NCI-H2029 treated with DMSO at 0.1 percent for 48 hours (cell line): ENCODE measurements around the gene LAMB3.
"Not testable (repeated sequence)": the region's sequence is repeated elsewhere in the genome, so short reads cannot be mapped to it uniquely, and the experiment has no call there.

ENCODE experiments used
- DNase-seq: peaks from one replicate; lab custom pipeline; 2025; lab: John Stamatoyannopoulos, UW

Gene LAMB3

DNA sequence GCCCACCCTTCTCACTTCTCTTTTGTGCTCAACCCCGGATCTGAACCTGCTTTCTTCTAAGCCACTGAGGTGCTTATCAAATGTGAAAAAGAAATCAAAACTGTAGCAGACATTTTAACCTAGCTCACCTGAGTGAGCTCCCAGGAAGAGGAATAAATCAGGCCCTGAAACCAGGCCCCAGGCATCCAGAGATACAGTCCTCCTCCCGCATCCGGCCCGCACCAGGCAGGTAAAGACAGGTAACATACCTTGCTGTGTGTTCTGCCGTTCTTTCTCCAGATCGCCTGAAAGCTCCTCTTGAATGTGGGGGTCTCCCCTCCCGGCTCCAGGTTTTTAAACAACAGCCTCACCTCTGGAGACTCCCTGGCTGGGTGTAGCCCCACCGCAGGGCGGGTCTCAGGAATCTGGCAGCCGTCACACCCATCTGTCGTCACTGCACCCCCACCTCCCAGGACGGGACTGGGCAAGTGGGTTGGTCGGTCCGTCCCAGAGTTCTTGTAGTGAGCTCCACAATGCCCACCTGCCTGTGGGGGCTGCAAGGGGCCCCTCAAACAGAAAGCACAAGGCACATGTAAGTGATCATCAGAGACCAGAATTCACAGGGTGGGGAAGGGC, at the start of gene LAMB3:
Gene LAMB3 (minus strand): TSS at position 305 of the 615 bp plus-strand sequence. CDS start 1,481 bp downstream, outside the sequence.
- no peak for DNase-seq

DNA sequence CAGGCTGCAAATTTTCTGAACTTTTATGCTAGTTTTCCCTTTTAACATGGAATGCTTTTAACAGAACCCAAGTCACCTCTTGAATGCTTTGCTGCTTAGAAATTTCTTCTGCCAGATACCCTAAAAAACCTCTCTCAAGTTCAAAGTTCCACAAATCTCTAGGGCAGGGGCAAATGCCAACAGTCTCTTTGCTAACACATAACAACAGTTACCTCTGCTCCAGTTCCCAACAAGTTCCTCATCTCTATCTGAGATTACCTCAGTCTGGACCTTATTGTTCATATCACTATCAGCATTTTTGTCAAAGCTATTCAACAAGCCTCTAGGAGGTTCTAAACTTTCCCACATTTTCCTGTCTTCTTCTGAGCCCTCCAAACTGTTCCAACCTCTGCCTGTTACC, 48.5 kb upstream of the LAMB3 start:
- not testable (repeated sequence) for DNase-seq

DNA sequence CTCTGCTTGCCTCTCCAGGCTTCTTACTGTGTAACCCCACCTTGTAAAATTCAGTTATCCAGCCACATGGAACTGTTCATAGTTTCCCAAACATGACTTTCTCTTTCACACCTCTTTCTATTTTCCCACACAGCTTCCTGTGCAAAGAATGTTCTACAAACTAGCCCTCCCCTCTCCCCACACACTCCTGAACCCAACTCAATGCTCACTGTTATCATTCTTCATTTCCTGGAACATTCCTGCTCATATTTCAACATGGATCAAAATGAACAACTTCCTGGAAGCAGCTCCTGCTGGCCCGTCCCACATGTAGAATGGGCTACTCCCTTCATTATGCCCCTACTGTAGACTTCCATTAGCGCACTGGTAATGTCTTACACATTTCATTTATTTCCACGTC, 44.9 kb upstream of the LAMB3 start:
- DNase-seq: no peak

DNA sequence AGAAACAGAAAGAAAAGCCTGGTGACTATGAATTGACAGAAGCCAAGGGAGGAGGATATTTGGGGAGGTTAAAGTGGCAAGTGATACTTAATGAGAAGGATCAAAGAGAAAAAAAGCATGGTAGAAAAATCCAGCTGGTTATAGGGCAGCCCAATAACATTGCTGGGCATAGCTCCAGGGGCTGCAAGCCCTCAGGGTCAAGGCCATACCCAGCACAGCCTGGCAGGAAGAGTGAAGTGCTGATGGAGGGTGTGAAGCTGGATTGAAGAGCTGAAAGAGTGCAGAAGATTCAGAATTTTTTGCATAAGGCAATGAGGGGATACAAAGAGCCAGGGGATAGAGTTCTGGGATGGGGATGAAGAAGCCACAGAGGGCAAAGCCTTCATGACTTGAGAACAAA, 44.4 kb upstream of the LAMB3 start:
- DNase-seq: no peak

DNA sequence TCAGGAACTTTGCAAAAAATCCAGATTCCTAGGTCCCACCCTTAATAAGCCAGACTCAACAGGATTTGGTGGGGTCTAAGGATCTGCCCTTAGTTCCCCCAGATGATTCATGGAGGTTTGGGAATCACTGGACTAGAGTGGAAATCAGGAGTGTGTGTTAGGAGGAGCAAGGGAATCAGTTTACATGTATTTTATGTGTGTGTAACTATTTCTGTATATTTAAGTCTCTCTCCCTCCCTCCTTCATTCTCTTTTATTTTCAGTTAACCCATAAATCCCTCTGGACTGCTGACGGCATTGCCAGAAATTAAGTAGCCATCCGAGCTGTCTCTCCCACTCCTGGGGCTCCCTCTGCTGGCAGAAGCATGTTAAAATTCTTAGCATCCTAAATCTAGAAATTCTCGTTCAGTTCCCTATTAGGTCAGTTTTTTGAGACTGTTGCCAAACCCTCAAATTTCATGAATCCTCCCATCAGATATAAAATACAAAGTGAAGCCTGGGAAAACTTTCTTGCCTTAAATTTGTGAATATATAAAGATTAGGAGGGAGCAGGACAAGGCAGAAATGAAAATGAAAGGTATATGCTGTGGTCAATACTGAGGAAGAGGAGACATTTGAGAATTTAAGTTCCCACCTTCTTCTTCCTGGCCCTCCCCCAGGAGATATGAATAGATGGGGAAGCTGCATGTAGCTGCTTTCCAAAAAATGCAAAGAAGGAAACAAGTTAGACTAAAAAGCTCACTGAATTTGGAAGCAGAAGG, 40.7 kb upstream of the LAMB3 start:
- no peak for DNase-seq

DNA sequence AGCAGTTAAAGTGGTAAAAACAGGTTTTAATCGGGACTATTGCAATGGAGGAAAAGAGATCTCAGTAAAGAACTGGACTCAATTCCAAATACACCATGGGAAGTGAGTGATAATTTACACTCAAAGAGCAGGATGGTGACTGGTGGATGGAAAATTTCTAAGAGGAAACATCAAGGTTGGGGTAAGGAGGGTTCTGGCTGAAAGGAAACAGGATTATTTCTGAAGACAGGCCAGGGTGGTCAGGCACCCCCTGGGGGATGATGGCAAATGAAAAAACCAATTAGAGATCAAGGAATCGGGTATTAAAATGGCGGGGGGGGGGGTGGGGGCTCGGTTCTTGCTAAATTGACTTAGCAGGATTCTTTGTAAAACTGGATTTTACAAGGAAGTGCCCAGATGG, 40.1 kb upstream of the LAMB3 start:
- no peak for DNase-seq

DNA sequence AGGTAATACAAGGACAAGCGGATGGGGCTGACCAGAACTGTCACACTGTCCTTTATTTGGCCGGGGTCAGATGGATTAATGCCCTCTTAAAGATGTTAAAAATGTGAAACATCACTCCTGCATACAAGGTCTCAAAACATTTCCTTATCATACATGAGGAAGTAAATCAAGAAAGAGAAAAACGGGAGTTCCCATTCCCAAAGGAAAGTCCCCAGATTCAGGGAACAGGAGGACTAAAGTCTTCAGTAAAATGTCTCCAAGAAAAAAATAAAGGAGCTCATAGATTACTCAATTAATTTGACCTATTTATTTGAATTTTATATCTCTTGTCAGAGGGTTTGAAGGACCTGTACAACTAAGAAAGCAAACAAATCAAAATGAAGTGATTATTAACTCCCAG, 39.0 kb upstream of the LAMB3 start:
- no peak for DNase-seq

DNA sequence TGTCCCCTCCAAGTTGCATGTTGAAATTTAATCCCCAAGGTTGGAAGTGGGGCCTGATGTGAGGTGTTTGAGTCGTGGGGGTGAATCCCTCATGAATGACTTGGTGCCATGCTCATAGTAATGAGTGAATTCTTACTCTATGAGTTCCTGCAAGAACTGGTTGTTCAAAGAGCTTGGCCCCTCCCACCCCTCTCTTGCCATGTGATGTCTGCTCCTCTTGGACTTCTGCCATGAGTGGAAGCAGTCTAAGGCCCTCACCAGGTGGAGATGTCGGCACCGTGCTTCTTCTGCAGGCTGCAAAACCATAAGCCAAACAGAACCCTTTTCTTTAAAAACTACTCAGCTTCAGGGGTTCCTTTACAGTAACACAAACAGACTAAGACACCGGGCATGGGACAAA, 37.3 kb upstream of the LAMB3 start:
- DNase-seq: no peak

DNA sequence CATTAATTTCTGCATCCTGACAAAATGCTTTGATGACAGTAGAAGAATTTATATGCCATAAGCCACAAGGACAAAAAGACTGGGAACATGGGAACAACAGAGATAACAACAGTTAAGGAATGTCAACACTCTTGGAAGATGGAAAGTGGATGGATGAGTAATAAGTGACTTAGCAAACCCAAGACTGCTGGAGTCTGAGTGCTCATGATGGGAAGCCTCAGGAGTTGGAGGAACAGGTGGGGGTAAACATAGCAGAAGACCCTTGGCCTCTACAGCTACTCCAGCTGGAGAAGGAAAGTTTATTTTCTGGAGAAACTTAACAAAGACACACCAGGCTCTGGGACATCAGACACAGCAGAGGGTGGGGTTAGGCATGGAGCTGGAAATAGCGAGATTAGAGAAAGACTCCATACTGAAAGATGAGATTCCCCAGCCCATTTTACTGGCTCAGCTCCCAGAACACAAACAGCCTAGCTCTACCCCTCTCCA, 36.6 kb upstream of the LAMB3 start:
- DNase-seq: no peak

DNA sequence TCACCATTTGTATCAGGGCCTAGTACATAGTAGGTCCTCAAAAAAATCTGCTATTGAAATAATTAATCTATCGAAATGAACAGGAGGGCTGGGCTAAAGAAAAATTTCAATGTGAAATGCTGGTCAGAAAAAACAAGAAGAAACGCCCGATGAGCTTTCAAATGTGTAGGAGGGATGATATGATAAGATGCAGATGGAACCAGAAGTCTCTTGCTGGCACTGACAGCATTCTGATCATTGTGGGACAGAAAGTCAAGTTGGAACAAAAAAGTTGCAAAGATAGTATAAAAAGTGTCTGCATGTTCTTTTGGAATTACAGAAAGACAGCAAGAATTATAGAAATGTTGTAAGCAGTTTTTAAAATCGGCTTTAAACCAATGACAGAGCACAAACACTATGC, 34.1 kb upstream of the LAMB3 start:
- no peak for DNase-seq

DNA sequence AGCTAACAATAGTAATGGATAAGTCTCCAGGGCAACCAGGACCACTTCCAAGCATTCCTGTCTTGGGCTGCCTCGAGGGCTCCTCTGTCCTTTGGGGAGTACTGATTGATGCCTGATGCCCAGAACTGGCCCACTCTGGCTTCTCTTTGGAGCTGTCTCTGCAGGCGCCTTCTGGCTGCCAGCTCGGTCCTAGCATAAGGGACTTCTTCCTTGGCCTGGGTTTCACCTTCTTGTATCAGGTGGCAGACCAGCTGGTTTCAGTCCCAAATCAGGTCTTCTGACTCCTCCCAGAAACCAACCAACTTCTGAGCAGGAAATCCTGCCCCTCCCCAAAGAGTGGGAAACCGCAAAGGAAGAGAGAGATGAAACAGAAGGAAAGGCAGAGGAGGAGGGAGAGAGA, 33.6 kb upstream of the LAMB3 start:
- DNase-seq: no peak

DNA sequence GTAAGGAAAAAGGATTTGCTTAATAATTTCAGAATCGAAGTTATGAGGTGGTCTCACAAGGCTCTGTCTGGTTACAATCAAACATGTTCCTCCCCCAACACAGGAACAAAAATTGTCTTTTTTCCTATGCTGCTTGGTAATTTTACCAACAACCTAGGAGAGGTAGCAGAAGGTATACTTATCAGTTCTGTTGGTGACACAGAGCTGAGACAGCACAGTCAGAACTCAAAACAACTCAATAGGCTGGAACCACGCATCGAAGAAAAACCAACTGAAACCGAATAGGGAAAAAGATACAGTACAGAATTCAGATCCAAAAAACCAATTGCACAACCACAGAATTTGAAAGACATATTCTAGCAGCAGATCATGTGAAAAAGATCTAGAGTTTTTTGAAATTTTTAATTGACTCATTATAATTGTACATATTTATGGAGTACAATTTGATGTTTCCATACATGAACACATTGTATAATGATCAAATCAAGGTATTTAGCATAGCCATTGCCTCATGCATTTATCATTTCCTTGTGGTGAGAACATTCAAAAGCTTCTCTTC, 26.8 kb upstream of the LAMB3 start:
- DNase-seq: no peak

DNA sequence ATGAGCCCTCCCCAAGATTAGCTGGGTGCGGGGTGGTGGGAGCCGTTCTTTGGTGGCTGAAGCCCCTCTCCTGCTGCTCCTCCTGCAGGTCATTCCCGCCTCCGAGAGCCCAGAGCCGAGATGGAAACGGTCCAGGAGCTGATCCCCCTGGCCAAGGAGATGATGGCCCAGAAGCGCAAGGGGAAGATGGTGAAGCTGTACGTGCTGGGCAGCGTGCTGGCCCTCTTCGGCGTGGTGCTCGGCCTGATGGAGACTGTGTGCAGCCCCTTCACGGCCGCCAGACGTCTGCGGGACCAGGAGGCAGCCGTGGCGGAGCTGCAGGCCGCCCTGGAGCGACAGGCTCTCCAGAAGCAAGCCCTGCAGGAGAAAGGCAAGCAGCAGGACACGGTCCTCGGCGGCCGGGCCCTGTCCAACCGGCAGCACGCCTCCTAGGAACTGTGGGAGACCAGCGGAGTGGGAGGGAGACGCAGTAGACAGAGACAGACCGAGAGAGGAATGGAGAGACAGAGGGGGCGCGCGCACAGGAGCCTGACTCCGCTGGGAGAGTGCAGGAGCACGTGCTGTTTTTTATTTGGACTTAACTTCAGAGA, 23.4 kb upstream of the LAMB3 start:
- DNase-seq: no peak

DNA sequence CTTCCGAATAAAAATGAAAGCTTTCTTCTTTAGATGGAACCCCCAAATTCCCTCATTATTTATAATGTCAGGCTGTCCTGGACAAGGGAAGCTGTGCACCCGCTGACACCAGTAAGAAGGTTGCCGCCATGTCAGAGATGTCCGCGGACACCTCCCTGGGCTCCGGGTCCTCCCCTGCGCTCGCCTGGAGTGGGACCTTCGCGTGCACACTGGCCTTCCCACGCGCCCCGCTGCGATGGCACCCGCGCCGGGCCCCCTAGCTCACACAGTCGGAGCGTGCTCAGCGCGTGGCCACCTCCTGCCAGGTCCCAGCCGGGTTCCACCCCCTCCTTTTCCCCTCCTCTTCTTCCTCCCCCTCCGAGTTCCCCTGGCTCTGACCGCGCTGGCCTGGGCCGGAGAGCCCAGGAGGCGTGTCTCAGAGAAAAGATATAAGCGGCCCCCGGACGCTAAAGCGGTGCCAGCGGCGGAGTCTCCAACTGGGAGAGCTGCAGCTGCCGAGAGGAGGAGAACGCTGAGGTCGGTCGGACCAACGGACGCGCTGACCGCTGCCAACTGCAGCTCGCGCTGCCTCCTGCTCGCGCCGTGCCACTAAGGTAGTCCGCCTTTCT, 22.8 kb upstream of the LAMB3 start, which contains the start of gene G0S2:
Gene G0S2 (plus strand): TSS at position 456 of the 608 bp plus-strand sequence. CDS start 273 bp downstream, outside the sequence.
- no peak for DNase-seq

DNA sequence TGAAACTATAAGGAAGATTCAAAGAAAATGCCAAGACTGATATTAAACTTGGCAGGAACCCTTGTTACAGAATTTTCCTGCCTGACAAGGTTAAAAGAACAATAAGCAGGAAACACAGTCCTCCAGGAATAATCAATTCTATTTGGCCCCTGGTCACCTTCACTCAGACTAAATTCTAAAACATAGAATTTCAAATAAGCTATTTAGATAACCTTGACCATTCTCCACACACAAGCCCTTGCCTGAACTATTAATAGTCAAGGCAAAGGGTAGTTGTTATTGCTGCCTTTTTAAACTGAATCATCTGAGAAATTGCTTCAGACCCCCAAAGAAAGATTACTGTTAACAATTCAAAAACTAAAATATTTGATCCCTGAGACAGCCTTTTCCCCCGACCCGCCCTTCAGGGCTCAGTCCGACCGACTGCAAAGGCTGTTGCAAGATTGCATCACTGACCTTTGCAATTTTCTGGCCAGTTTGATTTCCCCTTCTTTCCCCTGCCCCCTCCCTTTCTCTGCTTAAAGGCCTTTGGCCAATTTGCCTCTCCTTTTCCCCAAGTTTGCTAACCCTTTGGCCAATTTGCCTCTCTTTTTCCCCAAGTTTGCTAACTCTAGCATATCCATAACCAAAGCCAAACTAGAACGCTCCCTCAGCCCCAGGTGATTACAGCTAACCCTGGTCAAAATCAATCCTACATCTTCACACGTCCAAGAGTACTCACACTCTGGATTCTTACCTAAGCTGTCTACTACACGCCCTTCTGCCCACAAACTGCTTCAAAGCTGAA, 21.6 kb upstream of the LAMB3 start:
- DNase-seq: no peak

DNA sequence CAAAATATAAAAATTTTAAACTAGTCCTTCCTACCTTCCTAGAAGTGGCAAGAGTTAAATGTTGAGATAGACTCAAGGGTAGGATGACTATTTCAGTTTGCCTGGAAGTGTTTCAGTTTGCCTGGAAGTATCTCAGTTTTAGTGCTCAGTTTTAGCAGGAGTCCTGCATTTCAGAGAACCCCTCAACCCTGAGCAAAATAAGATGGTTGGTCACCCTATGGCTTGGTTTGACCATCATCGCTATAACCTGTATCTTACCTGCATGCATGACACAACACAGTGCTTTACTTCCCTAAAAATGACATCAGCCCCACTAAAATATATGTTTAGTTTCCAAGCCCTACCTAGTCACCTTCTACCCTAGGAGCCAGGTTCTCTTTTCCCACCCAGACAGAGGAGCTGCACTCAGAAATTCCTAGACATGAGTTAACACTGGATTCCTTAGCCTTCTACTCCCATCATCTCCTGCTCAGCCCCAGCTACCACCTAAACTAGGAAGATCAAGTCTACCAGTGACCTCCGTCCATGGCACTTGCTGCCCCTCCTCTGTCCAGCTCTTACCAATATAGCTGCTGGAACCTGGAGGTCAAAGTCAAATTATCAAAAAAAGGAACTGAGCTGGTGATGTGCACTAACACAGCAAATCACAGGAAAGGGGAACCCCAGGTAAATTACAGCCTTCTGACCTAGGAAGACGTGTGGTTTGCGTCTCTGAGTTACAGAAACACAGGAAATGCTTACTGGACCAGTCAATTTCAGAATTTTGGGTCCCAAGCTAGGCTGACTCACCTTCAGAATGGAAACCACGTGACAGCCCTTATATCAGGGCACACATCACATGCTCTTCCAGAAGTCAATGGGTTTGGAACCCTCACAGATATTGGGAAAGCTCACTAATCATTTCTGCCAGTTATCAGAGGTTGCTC, 20.7 kb upstream of the LAMB3 start:
- no peak for DNase-seq

DNA sequence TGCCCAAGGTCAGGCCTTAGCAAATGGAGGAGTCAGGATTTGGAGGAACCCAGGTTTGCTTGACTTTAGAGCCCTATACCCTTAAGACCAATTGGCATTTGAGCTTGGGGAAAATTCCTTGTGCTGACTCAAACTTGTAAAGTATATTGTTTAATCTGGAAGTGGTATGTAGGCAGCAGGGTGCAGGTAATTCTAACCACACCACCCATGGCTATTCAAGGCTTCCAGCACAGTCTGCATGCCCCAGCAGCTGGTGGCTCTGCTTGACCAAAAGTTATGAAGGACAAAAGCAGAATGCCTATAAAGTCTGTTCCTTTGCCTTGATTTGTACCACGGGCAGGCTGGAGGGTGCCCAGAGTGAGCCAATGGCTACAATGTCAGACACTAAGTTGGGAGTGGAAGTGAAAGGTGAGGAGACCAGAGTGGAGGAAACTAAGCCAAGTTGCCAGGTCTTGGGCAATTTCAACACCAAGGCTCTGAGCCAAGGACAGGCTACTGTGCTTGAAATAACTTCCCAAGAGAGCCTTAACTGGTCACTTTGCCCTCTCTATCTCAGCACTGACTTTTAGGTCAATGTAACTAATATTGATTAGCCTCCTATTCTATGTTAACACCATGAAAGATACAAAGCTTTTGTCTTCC, 18.3 kb upstream of the LAMB3 start:
- DNase-seq: no peak

DNA sequence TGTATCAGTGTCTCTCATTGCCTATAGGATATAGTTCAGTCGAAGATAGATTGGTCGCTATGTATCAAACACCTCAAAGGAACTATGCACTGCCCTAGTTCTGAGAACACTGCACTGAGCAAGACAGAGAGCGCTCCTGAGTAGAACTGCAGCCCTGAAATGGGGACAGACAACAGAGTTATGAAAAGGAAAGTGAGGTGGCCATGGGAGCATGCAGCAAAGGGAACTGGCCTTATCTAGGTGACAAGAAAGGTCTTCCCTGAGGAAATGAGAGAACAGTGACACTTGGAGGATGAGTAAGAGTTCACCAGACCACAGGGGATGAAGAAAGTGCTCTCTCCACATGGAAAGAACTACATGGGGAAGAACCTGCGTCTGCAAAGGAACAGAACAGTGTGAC, 15.5 kb upstream of the LAMB3 start:
- no peak for DNase-seq

DNA sequence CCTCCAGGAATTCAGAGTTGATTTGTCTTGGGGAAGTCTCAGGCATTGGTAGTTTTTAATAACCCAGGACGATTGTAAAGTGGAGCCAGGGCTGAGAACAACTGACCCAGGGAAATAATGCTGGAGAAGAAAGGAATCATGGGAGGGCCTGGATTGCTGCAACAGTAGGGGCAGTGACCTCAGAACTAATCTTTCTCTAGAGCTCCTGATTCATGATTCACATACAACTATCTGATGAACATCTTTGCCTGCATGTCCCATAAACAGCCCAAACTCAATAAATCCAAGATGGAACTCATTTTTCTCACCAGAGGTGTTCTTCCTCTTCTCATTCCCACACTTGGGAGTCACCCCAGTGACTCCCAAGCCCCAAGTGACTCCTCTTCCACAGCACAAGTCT, 14.9 kb upstream of the LAMB3 start:
- no peak for DNase-seq

DNA sequence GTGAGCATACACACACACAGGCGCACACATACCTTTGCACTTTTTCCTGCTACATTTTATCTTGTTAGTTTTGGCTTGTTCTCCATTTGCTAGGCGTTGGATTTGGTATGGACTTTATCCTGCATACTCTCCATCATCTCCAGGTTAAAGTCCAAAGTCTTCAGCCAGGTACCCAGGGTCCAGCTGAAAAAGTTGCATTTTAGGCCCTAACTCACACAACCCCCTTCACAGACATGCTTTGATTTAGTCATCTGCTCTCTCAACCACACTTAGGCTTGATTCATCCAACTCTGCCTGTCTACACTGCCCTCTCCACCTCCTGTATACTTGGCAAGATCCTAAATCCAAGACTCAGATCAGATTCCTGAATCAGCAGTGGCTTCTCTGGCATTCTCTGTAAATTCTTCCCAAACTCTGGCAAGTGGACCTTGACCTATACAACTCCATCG, 10.7 kb upstream of the LAMB3 start:
- no peak for DNase-seq
